Neuronal stem cell (in vitro differentiated cells): ENCODE results near the gene TIMM17B.

Experiments used
- DNase-seq: peaks from one replicate; pipeline ENCODE4 v3.0.0-alpha.2; 2013; ENCODE audit warnings: low spot score
- H2AFZ ChIP-seq: one replicate; pipeline ENCODE4 v1.6.1; 2013; ENCODE audit warnings: mild to moderate bottlenecking, low read length, inconsistent platforms
- H2AK5ac ChIP-seq: 2 replicates; pipeline ENCODE4 v1.6.1; 2013; ENCODE audit warnings: low read depth, mild to moderate bottlenecking, inconsistent platforms, low read length, moderate library complexity, mixed read lengths
- H2BK120ac ChIP-seq: 2 replicates; pipeline ENCODE4 v1.6.1; 2013; ENCODE audit warnings: low read depth, mild to moderate bottlenecking, inconsistent platforms, low read length, moderate library complexity, mixed read lengths
- H2BK12ac ChIP-seq: one replicate; pipeline ENCODE4 v1.6.1; 2013; ENCODE audit warnings: low read length, inconsistent platforms
- H2BK15ac ChIP-seq: 2 replicates; pipeline ENCODE4 v1.6.1; 2013; ENCODE audit warnings: mild to moderate bottlenecking, low read length, inconsistent platforms, mixed read lengths
- H2BK5ac ChIP-seq: one replicate; pipeline ENCODE4 v1.6.1; 2013; ENCODE audit warnings: inconsistent platforms, mild to moderate bottlenecking, low read length, moderate library complexity
- H3K14ac ChIP-seq: one replicate; pipeline ENCODE4 v1.6.1; 2013; ENCODE audit warnings: low read length, inconsistent platforms
- H3K18ac ChIP-seq: 2 replicates; pipeline ENCODE4 v1.6.1; 2013; ENCODE audit warnings: low read length, inconsistent platforms
- H3K23ac ChIP-seq: 2 replicates; pipeline ENCODE4 v1.6.1; 2013; ENCODE audit warnings: low read depth, mild to moderate bottlenecking, mixed read lengths, low read length, inconsistent platforms; ENCODE audit not compliant: poor library complexity
- H3K27ac ChIP-seq: replicated peaks from 3 replicates; pipeline ENCODE4 v1.5.1; 2013; ENCODE audit warnings: low read length, inconsistent platforms
- H3K27me3 ChIP-seq, 3 experiments: 2 replicates each; pipeline ENCODE4 v1.6.1; 2013; ENCODE audit warnings: low read length in 3 of 3, mild to moderate bottlenecking in 2 of 3, inconsistent platforms in 1 of 3, low read depth in 1 of 3, mixed read lengths in 1 of 3, moderate library complexity in 1 of 3; ENCODE audit not compliant: control insufficient read depth in 3 of 3, insufficient read depth in 3 of 3
- H3K36me3 ChIP-seq, 2 donors: replicated peaks in 1 of 2; 2 replicates each; pipeline ENCODE4 v1.6.1; 2013; ENCODE audit warnings: low read length in 2 of 2; ENCODE audit not compliant: control insufficient read depth in 2 of 2, insufficient read depth in 2 of 2
- H3K4ac ChIP-seq: 2 replicates; pipeline ENCODE4 v1.6.1; 2013; ENCODE audit warnings: inconsistent platforms, mild to moderate bottlenecking, low read length, moderate library complexity
- H3K4me1 ChIP-seq, 2 donors: 1 replicate in 1 of 2; 2 replicates in 1 of 2; pipeline ENCODE4 v1.6.1; 2013; ENCODE audit warnings: low read length in 2 of 2, low read depth in 1 of 2; ENCODE audit not compliant: control insufficient read depth in 2 of 2, insufficient read depth in 1 of 2
- H3K4me2 ChIP-seq: one replicate; pipeline ENCODE4 v1.6.1; 2013; ENCODE audit warnings: mild to moderate bottlenecking, low read length, inconsistent platforms; ENCODE audit not compliant: insufficient read depth, poor library complexity, severe bottlenecking
- H3K4me3 ChIP-seq, 2 donors: 2 replicates each; pipeline ENCODE4 v1.5.1; 2013; ENCODE audit warnings: low read length in 2 of 2, mild to moderate bottlenecking in 2 of 2, inconsistent platforms in 1 of 2, moderate library complexity in 1 of 2
- H3K79me1 ChIP-seq: one replicate; pipeline ENCODE4 v1.6.1; 2013; ENCODE audit warnings: low read depth, mild to moderate bottlenecking, inconsistent platforms, low read length, moderate library complexity
- H3K9ac ChIP-seq: one replicate; pipeline ENCODE4 v1.6.1; 2013; ENCODE audit warnings: mild to moderate bottlenecking, low read depth, low read length, inconsistent platforms; ENCODE audit not compliant: poor library complexity
- H3K9me3 ChIP-seq, 2 donors: replicated peaks in 1 of 2; 2 replicates each; pipeline versions ENCODE3 to v1.6.1; 2013; ENCODE audit warnings: low read length in 2 of 2, mild to moderate bottlenecking in 2 of 2, inconsistent platforms in 1 of 2, low read depth in 1 of 2, mixed read lengths in 1 of 2, moderate library complexity in 1 of 2; ENCODE audit not compliant: control insufficient read depth in 2 of 2, insufficient read depth in 1 of 2
- H4K8ac ChIP-seq: one replicate; pipeline ENCODE4 v1.6.1; 2013; ENCODE audit warnings: low read depth, mild to moderate bottlenecking, inconsistent platforms, low read length, moderate library complexity
- H4K91ac ChIP-seq: one replicate; pipeline ENCODE4 v1.6.1; 2013; ENCODE audit warnings: low read length, low read depth, mild to moderate bottlenecking, inconsistent platforms; ENCODE audit not compliant: poor library complexity
- WGBS, 2 donors: extraction: QIAGEN DNeasy Blood & Tissue Kit; methylation state at CpG; one replicate each; pipeline ENCODE4 v1.1.7; 2013; ENCODE audit warnings: missing lambda C conversion rate in 2 of 2, mixed read lengths in 1 of 2; ENCODE audit not compliant: insufficient read length in 2 of 2, insufficient replicate concordance in 1 of 2; ENCODE audit errors: extremely low coverage in 2 of 2; 5-methylcytosine and 5-hydroxymethylcytosine counted together

TIMM17B gene

DNA sequence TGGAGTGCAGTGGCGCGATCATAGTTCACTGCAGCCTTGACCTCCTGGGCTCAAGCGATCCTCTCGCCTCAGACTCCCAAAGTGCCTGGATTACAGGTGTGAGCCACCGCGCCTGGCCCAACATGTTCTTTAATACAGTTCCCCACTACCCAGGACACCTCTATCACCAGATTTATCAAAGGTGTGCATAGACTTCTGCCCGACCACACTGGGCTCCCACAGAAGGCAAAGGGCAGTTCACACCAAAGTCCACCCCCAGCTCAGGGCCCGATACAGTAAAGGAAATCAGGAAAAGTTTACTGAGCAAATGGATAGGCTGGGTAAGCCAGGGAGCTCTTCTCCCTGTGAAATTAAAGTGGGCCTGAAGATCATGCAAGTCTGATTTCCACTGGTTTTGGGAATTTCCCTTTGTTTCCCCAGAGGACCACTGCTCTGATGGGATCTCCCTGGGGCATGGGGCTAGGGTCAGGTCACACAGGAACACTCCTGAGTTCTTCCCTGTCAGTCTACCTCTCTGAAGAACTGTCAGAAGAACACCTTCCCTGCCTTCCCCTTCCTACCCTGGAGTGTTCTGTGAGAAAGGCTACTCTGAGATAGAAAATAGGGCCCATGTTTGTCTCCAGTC, 39.0 kb upstream of the TIMM17B start:
- no CpG with 5 or more reads among the region's 8 CpGs for WGBS, 2 donors
- H3K79me1 ChIP-seq = no peaks in the 10 kb centered on the region
- H3K36me3 ChIP-seq = peaks cover 15 to 42% of the 10 kb centered on the region in 2 donors

DNA sequence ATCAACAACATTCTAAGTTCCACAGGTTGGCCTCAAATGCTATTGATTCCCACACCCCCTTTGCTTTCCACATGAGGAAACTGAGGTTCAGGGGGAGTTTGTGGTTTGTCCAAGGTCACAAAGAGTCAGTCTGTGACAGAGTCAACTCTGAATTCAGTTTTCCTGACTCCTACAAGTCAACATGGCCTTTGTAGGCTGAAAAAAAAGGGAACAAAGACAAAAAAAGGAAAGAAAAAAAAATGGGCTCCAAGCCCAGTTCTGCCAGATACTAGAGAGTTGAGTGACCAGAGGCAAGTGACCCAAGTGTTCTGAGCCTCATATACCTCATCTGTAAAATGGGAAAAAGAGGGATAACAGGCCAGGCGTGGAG, 37.7 kb upstream of the TIMM17B start:
- WGBS, 2 donors = no CpG with 5 or more reads among the region's 1 CpG
- Histone ChIP-seq H3K14ac (no peak overlapping the region), H3K27me3 (no peaks in the 10 kb centered on the region)

More for the DNA sequence above, 39.0 kb upstream of the TIMM17B start:
- Histone ChIP-seq H2AK5ac (no peak overlapping the region), H3K27me3 (no peaks in the 10 kb centered on the region), H3K4me1 (peaks cover 0 to 3% of the 10 kb centered on the region in 2 donors), H4K8ac (no peak overlapping the region), H3K4me3 (no peak overlapping the region), H3K23ac (no peak overlapping the region), H3K4me2 (no peak overlapping the region), H3K18ac (no peak overlapping the region), H2BK120ac (no peak overlapping the region), H3K14ac (no peak overlapping the region), H3K4ac (no peak overlapping the region), H2BK5ac (no peak overlapping the region), H3K27ac (no peak overlapping the region), H2BK12ac (no peak overlapping the region), H2AFZ (no peak overlapping the region), H4K91ac (no peak overlapping the region), H2BK15ac (no peak overlapping the region), H3K9ac (no peak overlapping the region), H3K9me3 (no peaks in the 10 kb centered on the region)
- no peak for DNase-seq

GRCh38 chrX:48934581-48935300, 37.2 kb upstream of the TIMM17B start:
- H2BK15ac ChIP-seq = no peak overlapping the region
- H2BK5ac ChIP-seq = no peak overlapping the region
- no peak overlapping the region for H3K9ac ChIP-seq
- no peak overlapping the region for H3K14ac ChIP-seq
- peaks cover 0 to 3% of the 10 kb centered on the region in 2 donors for H3K4me1 ChIP-seq
- no peak overlapping the region for H3K4me3 ChIP-seq
- no peak overlapping the region for H3K27ac ChIP-seq
- no peak overlapping the region for H4K91ac ChIP-seq
- H3K9me3 ChIP-seq = no peaks in the 10 kb centered on the region
- peaks cover 13 to 52% of the 10 kb centered on the region in 2 donors for H3K36me3 ChIP-seq
- H2BK12ac ChIP-seq = no peak overlapping the region
- no peak overlapping the region for H3K23ac ChIP-seq
- no peaks in the 10 kb centered on the region for H3K79me1 ChIP-seq
- no peak overlapping the region for H2BK120ac ChIP-seq
- H3K4ac ChIP-seq = no peak overlapping the region
- H2AFZ ChIP-seq = no peak overlapping the region
- H3K18ac ChIP-seq = no peak overlapping the region
- H4K8ac ChIP-seq = no peak overlapping the region
- H3K4me2 ChIP-seq = no peak overlapping the region
- no CpG with 5 or more reads among the region's 7 CpGs for WGBS, 2 donors
- DNase-seq = no peak
- H2AK5ac ChIP-seq = no peak overlapping the region
- no peaks in the 10 kb centered on the region for H3K27me3 ChIP-seq

More for the DNA sequence above, 37.7 kb upstream of the TIMM17B start:
- Histone ChIP-seq H2BK5ac (no peak overlapping the region), H4K8ac (no peak overlapping the region), H2AFZ (no peak overlapping the region), H3K23ac (no peak overlapping the region), H3K4me3 (no peak overlapping the region), H3K9ac (no peak overlapping the region), H3K4ac (no peak overlapping the region), H2BK12ac (no peak overlapping the region), H3K4me1 (peaks cover 0 to 3% of the 10 kb centered on the region in 2 donors), H3K79me1 (no peaks in the 10 kb centered on the region), H3K18ac (no peak overlapping the region), H3K4me2 (no peak overlapping the region), H3K36me3 (peaks cover 15 to 49% of the 10 kb centered on the region in 2 donors), H4K91ac (no peak overlapping the region), H2BK120ac (no peak overlapping the region), H3K9me3 (no peaks in the 10 kb centered on the region), H2AK5ac (no peak overlapping the region), H2BK15ac (no peak overlapping the region), H3K27ac (no peak overlapping the region)
- DNase-seq = no peak

GRCh38 chrX:48933757-48934156, 36.2 kb upstream of the TIMM17B start:
- H2AFZ ChIP-seq = no peak overlapping the region
- no peak overlapping the region for H2BK12ac ChIP-seq
- H3K23ac ChIP-seq = no peak overlapping the region
- H4K91ac ChIP-seq = no peak overlapping the region
- no peak overlapping the region for H4K8ac ChIP-seq
- no peak overlapping the region for H3K14ac ChIP-seq
- no peaks in the 10 kb centered on the region for H3K9me3 ChIP-seq
- no peaks in the 10 kb centered on the region for H3K79me1 ChIP-seq
- no peak overlapping the region for H3K18ac ChIP-seq
- H2BK15ac ChIP-seq = no peak overlapping the region
- no peak for DNase-seq
- no peak overlapping the region for H3K4me2 ChIP-seq
- H3K4me3 ChIP-seq = no peak overlapping the region
- WGBS, 2 donors = no CpG with 5 or more reads among the region's 2 CpGs
- no peaks in the 10 kb centered on the region for H3K27me3 ChIP-seq
- H2AK5ac ChIP-seq = no peak overlapping the region
- peaks cover 13 to 44% of the 10 kb centered on the region in 2 donors for H3K36me3 ChIP-seq
- no peak overlapping the region for H2BK5ac ChIP-seq
- no peak overlapping the region for H3K4ac ChIP-seq
- no peak overlapping the region for H3K27ac ChIP-seq
- no peak overlapping the region for H2BK120ac ChIP-seq
- no peak overlapping the region for H3K9ac ChIP-seq
- H3K4me1 ChIP-seq = peaks cover 0 to 3% of the 10 kb centered on the region in 2 donors
